ENCODE measurements around the gene ASPSCR1. TPM values are rescaled to one million over a fixed set of nuclear protein-coding genes. Genes with fewer than 3 reads are reported as not detected.
A peak's percentile ranks its signal among the peaks of the same experiment; 100 is the strongest.

Gene ASPSCR1
- total and polyA plus RNA-seq, 2 of the 13 experiments (the other 11 are each of a cell fraction or from before 2014, with no cell fraction given), result 274 to 314 TPM

DNA sequence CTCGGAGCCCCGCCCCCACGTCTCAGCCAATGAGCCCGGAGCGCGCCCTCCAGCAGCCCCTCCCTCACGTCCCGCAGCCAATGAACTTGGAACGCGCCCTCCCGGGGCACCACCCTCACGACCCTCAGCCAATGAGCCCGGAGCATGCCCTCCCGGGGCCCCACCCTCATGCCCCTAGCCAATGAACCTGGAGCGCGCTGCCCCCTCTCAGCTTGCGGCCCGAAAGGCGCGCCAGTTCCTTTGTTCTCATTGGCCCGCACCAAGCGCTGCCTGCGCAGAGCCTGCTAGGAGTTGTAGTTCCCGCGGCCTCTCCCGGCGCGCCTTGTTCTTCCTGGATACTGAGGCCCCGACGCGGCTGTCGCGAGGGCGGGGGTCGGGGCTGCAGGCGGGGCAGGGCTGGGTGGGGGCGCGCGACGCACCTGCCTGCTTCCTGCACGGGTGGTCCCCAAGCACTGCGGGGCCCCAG lies 45.6 kb downstream of the ASPSCR1 start, which contains the start of gene LRRC45 (continued):
- TF ChIP-seq, protein P1, sequence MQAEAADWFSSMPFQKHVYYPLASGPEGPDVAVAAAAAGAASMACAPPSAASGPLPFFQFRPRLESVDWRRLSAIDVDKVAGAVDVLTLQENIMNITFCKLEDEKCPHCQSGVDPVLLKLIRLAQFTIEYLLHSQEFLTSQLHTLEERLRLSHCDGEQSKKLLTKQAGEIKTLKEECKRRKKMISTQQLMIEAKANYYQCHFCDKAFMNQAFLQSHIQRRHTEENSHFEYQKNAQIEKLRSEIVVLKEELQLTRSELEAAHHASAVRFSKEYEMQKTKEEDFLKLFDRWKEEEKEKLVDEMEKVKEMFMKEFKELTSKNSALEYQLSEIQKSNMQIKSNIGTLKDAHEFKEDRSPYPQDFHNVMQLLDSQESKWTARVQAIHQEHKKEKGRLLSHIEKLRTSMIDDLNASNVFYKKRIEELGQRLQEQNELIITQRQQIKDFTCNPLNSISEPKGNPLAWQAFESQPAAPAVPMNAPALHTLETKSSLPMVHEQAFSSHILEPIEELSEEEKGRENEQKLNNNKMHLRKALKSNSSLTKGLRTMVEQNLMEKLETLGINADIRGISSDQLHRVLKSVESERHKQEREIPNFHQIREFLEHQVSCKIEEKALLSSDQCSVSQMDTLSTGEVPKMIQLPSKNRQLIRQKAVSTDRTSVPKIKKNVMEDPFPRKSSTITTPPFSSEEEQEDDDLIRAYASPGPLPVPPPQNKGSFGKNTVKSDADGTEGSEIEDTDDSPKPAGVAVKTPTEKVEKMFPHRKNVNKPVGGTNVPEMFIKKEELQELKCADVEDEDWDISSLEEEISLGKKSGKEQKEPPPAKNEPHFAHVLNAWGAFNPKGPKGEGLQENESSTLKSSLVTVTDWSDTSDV (CRISPR knock-in tag; IDR thresholded peaks at IDR 0.05), result no peak
- peak; percentile 38; the same call in 1 of the 2 replicates for TF ChIP-seq POLR2G (IDR thresholded peaks at IDR 0.05; ENCODE audit: low read depth, low read length)
- TF ChIP-seq ZFYVE20 (CRISPR knock-in tag; IDR thresholded peaks at IDR 0.05; ENCODE audit: borderline replicate concordance, low read depth), result no peak
- TF ChIP-seq ZBTB8A (CRISPR knock-in tag; IDR thresholded peaks at IDR 0.05; ENCODE audit: borderline replicate concordance, low read depth), result no peak
- TF ChIP-seq ZSCAN30 (CRISPR knock-in tag; IDR thresholded peaks at IDR 0.05), result no peak
- no peak for TF ChIP-seq ZNF136 (CRISPR knock-in tag; IDR thresholded peaks at IDR 0.05; ENCODE audit: low read depth)
- TF ChIP-seq, protein P2, sequence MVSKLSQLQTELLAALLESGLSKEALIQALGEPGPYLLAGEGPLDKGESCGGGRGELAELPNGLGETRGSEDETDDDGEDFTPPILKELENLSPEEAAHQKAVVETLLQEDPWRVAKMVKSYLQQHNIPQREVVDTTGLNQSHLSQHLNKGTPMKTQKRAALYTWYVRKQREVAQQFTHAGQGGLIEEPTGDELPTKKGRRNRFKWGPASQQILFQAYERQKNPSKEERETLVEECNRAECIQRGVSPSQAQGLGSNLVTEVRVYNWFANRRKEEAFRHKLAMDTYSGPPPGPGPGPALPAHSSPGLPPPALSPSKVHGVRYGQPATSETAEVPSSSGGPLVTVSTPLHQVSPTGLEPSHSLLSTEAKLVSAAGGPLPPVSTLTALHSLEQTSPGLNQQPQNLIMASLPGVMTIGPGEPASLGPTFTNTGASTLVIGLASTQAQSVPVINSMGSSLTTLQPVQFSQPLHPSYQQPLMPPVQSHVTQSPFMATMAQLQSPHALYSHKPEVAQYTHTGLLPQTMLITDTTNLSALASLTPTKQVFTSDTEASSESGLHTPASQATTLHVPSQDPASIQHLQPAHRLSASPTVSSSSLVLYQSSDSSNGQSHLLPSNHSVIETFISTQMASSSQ (IDR thresholded peaks at IDR 0.05; ENCODE audit: low read depth), result no peak
- TF ChIP-seq, protein P2 (CRISPR knock-in tag; IDR thresholded peaks at IDR 0.05; ENCODE audit: borderline replicate concordance), result no peak; the same call in 1 of the 2 replicates
- no peak for TF ChIP-seq SMAD1 (CRISPR knock-in tag; IDR thresholded peaks at IDR 0.05; ENCODE audit: borderline replicate concordance, low read depth)
- TF ChIP-seq SALL2 (CRISPR knock-in tag; IDR thresholded peaks at IDR 0.05), result no peak
- TF ChIP-seq MED8 (CRISPR knock-in tag; IDR thresholded peaks at IDR 0.05; ENCODE audit: insufficient replicate concordance), result no peak
- no peak for TF ChIP-seq NBN (conservative IDR thresholded peaks at IDR 0.05)
- TF ChIP-seq, protein P3, sequence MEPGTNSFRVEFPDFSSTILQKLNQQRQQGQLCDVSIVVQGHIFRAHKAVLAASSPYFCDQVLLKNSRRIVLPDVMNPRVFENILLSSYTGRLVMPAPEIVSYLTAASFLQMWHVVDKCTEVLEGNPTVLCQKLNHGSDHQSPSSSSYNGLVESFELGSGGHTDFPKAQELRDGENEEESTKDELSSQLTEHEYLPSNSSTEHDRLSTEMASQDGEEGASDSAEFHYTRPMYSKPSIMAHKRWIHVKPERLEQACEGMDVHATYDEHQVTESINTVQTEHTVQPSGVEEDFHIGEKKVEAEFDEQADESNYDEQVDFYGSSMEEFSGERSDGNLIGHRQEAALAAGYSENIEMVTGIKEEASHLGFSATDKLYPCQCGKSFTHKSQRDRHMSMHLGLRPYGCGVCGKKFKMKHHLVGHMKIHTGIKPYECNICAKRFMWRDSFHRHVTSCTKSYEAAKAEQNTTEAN (CRISPR knock-in tag; conservative IDR thresholded peaks at IDR 0.05), result no peak
- TF ChIP-seq ZNF598 (CRISPR knock-in tag; IDR thresholded peaks at IDR 0.05; ENCODE audit: borderline replicate concordance), result 0 out of 2 replicates have a peak, but pooled peaks have one; percentile 39
- TF ChIP-seq ARNT (IDR thresholded peaks at IDR 0.05), result no peak
- TF ChIP-seq SMYD3 (CRISPR knock-in tag; IDR thresholded peaks at IDR 0.05), result no peak
- TF ChIP-seq ZNF773 (CRISPR knock-in tag; IDR thresholded peaks at IDR 0.05; ENCODE audit: borderline replicate concordance), result no peak
- TF ChIP-seq NFRKB (IDR thresholded peaks at IDR 0.05), result no peak
